GM12878 (cell line): ENCODE results near the gene FAM20A. TPM values are rescaled to one million over a fixed set of nuclear protein-coding genes. Genes with fewer than 3 reads are reported as not detected.

Experiments used
- ATAC-seq: fragments of 200-7000 bp; cut with Tn5 transposase; 3 replicates; pipeline ENCODE4 v1.9.1; 2020; ENCODE audit warnings: mild to moderate bottlenecking, moderate library complexity
- BruUV-seq: library from RNA; stranded (reverse); fragments of 400-500 nt; replicated peaks from 2 replicates; lab custom pipeline; 2021; lab: Mats Ljungman, UMichigan
- CTCF ChIA-PET: fragments of 300-600 bp; sonication (Branson Sonifier 250); formaldehyde crosslinking; extraction: SDS; loops from one replicate; lab custom pipeline; 2021; ENCODE audit warnings: inconsistent platforms; lab: Yijun Ruan, JAX
- POLR2A ChIA-PET: fragments of 350-600 bp; formaldehyde crosslinking; extraction: SDS; loops from one replicate; lab custom pipeline; 2021; ENCODE audit warnings: inconsistent platforms; lab: Charles Lee
- RAD21 ChIA-PET: fragments of 300-600 bp; sonication (Branson Sonifier 250); formaldehyde crosslinking; loops from one replicate; lab custom pipeline; 2023; ENCODE audit warnings: antibody characterized with exemption; ENCODE audit not compliant: unreplicated experiment; lab: Charles Lee
- SMC1A ChIA-PET: fragments of 300-600 bp; sonication (Branson Sonifier 250); formaldehyde crosslinking; loops from one replicate; lab custom pipeline; 2023; ENCODE audit not compliant: unreplicated experiment, uncharacterized antibody; lab: Charles Lee
- DNase-seq: peaks from one replicate; pipeline ENCODE4 v3.0.0-alpha.2; 2011; ENCODE audit warnings: low read depth, low spot score
- FAIRE-seq: peaks from 3 replicates; lab custom pipeline; 2011; peaks lifted over from hg19 to GRCh38; lab: Jason Lieb, UNC
- H2AFZ ChIP-seq: 2 replicates; pipeline ENCODE4 v1.6.0; 2011; ENCODE audit warnings: low read depth, low read length, control low read depth; ENCODE audit not compliant: control insufficient read depth
- H3K27ac ChIP-seq: 2 replicates; pipeline ENCODE4 v1.5.1; 2011; ENCODE audit warnings: control low read depth; ENCODE audit not compliant: control insufficient read depth, insufficient read depth
- H3K27me3 ChIP-seq, 2 experiments: replicated peaks in 1 of 2; 2 replicates each; pipeline versions ENCODE4 v1.6.0 to v1.6.1; 2011; ENCODE audit warnings: low read length in 1 of 2; ENCODE audit not compliant: control insufficient read depth in 2 of 2, insufficient read depth in 2 of 2
- H3K36me3 ChIP-seq, 2 experiments: 2 replicates each; pipeline ENCODE4 v1.5.1; 2011; ENCODE audit warnings: low read length in 1 of 2; ENCODE audit not compliant: control insufficient read depth in 2 of 2, insufficient read depth in 2 of 2
- H3K4me1 ChIP-seq: 2 replicates; pipeline ENCODE4 v1.6.1; 2011; ENCODE audit warnings: mild to moderate bottlenecking, low read length, moderate library complexity, mixed read lengths; ENCODE audit not compliant: control insufficient read depth, insufficient read depth
- H3K4me2 ChIP-seq: 2 replicates; pipeline ENCODE4 v1.6.0; 2011; ENCODE audit warnings: control low read depth; ENCODE audit not compliant: control insufficient read depth, insufficient read depth
- H3K4me3 ChIP-seq: fragments of 200-600 bp; sonication (generic); 2 replicates; pipeline ENCODE4 v1.5.1; 2016
- H3K79me2 ChIP-seq: 2 replicates; pipeline ENCODE4 v1.6.0; 2011; ENCODE audit warnings: low read length; ENCODE audit not compliant: control insufficient read depth, insufficient read depth
- H3K9ac ChIP-seq: 2 replicates; pipeline ENCODE4 v1.8.0; 2011; ENCODE audit warnings: low read length, control low read depth, mixed read lengths; ENCODE audit not compliant: control insufficient read depth, insufficient read depth
- H3K9me3 ChIP-seq: replicated peaks from 3 replicates; pipeline ENCODE4 v1.5.1; 2011; ENCODE audit warnings: mild to moderate bottlenecking, low read length; ENCODE audit not compliant: control insufficient read depth, insufficient read depth
- H4K20me1 ChIP-seq: 2 replicates; pipeline ENCODE4 v1.6.0; 2011; ENCODE audit not compliant: control insufficient read depth, insufficient read depth
- GATAD2B ChIP-seq: fragments of 450-650 bp; conservative IDR thresholded peaks from 2 replicates; pipeline ENCODE4 v1.6.1; 2017; ENCODE audit warnings: low read depth, mild to moderate bottlenecking, moderate library complexity
- HDGF ChIP-seq: fragments of 450-650 bp; IDR thresholded peaks from 2 replicates; pipeline ENCODE4 v1.6.1; 2016; ENCODE audit warnings: antibody characterized with exemption
- SIN3A ChIP-seq: IDR thresholded peaks from 2 replicates; pipeline ENCODE4 v1.6.1; 2012; ENCODE audit warnings: low read depth, low read length, improper control_type of control experiment
- SMC3 ChIP-seq: IDR thresholded peaks from 2 replicates; pipeline ENCODE4 v1.6.1; 2011; ENCODE audit warnings: low read length, improper control_type of control experiment, borderline replicate concordance
- WGBS: methylation state at CpG from one replicate; pipeline ENCODE4 v1.1.6; 2016; ENCODE audit warnings: low lambda C conversion rate; ENCODE audit not compliant: insufficient replicate concordance, insufficient coverage; ENCODE audit errors: missing lambda C conversion rate; 5-methylcytosine and 5-hydroxymethylcytosine counted together
- in situ Hi-C: fragments of 300-500 bp; cut with MboI; formaldehyde crosslinking; loops from 9 replicates; pipeline ENCODE4 v1.14.3; 2018; ENCODE audit warnings: mixed read lengths
- intact Hi-C: fragments of 100-400 bp; cut with micrococcal nuclease; formaldehyde crosslinking; loops from one replicate; pipeline ENCODE4 v1.14.2; 2022; ENCODE audit not compliant: unreplicated experiment
- polyA plus RNA-seq, 11 experiments: library from polyadenylated mRNA; depleted of rRNA in 4 of 11; unstranded in 6 of 11; stranded (reverse) in 5 of 11; fragments of >200 nt; fragmentation: Nextera tagmentation in 4 of 11; fragmentation: Illumina TruSeq in 1 of 11; extraction: Ambion mirVana in 4 of 11; extraction: Trizol in 1 of 11; gene quantifications; 1 replicate in 1 of 11; 2 replicates in 10 of 11; pipeline versions ENCODE4 v1.2.1 to v1.2.3, GENCODE V29; 2011 to 2016; ENCODE audit warnings: inconsistent platforms in 2 of 11, missing spikeins in 2 of 11, low read depth in 1 of 11
- total RNA-seq, 4 experiments: library from RNA; depleted of rRNA in 3 of 4; stranded (reverse); fragments of >200 nt in 3 of 4; fragmentation: Illumina TruSeq in 1 of 4; extraction: Trizol in 1 of 4; gene quantifications; 2 replicates each; pipeline versions ENCODE4 v1.2.1 to v1.2.3, GENCODE V29; 2013 to 2021
- TF ChIP-seq, protein P1 (sequence below): IDR thresholded peaks from 2 replicates; pipeline ENCODE4 v1.6.1; 2011; ENCODE audit warnings: mild to moderate bottlenecking, low read depth, low read length, moderate library complexity; ENCODE audit not compliant: insufficient replicate concordance
- TF ChIP-seq, protein P2 (sequence below): IDR thresholded peaks from 2 replicates; pipeline ENCODE4 v1.6.1; 2012; ENCODE audit warnings: low read depth, low read length, improper control_type of control experiment

Gene FAM20A
- total and polyA plus RNA-seq, 10 of the 15 experiments (the other 5 are each of a cell fraction or from before 2014, with no cell fraction given), result 0.13 TPM; not detected in 9

DNA sequence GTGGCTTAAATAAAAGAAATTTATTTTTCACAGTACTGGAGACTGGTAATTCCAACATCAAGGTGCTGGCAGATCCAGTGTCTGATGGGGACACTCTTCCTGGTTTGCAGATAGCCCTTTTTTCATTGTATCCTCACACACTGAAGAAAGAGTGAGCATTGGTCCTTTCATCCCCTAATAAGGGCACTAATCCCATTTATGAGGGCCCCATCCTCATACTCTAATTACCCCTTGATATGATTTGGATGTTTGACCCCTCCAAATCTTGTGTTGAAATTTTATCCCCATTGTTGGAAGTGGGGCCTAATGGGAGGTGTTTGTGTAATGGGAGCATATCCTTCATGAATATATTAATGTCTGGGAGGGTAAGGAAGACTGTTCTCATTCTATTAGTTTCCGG lies 9.4 kb upstream of the FAM20A start:
- FAIRE-seq, result no peak
- Histone ChIP-seq H3K9ac (no peak overlapping the region), H3K4me1 (no peaks in the 10 kb centered on the region), H3K27me3 (no peaks in the 10 kb centered on the region), H4K20me1 (no peaks in the 10 kb centered on the region), H3K79me2 (no peaks in the 10 kb centered on the region), H3K9me3 (no peaks in the 10 kb centered on the region; the same call in 2 of the 3 replicates), H3K27ac (no peak overlapping the region), H3K4me3 (no peak overlapping the region), H2AFZ (no peak overlapping the region), H3K36me3 (no peaks in the 10 kb centered on the region), H3K4me2 (no peak overlapping the region)
- no peak for DNase-seq
- TF ChIP-seq SMC3 (no peak), GATAD2B (no peak), HDGF (no peak), SIN3A (no peak)
- TF ChIP-seq, protein P1, sequence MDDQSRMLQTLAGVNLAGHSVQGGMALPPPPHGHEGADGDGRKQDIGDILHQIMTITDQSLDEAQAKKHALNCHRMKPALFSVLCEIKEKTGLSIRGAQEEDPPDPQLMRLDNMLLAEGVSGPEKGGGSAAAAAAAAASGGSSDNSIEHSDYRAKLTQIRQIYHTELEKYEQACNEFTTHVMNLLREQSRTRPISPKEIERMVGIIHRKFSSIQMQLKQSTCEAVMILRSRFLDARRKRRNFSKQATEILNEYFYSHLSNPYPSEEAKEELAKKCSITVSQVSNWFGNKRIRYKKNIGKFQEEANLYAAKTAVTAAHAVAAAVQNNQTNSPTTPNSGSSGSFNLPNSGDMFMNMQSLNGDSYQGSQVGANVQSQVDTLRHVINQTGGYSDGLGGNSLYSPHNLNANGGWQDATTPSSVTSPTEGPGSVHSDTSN, result no peak
- TF ChIP-seq, protein P2, sequence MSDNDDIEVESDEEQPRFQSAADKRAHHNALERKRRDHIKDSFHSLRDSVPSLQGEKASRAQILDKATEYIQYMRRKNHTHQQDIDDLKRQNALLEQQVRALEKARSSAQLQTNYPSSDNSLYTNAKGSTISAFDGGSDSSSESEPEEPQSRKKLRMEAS, result no peak
- intact Hi-C loops (no loop called here), in situ Hi-C loops (no loop called here)
- no TSS peak for BruUV-seq
- no peak for ATAC-seq
- 90% methylated on average over 1 of the region's 1 CpG for WGBS
- POLR2A ChIA-PET, result no interaction called here
- SMC1A ChIA-PET, result no interaction called here
- CTCF ChIA-PET, result no interaction called here
- RAD21 ChIA-PET, result interaction anchor here (0.5 kb wide), 1 partner anchor 923 kb away, joined by 3 read pairs; no protein-coding TSS in a partner anchor
